Left ventricle myocardium superior (tissue), 1 donor: ENCODE data around the gene RBM25. TPM values are rescaled to one million over a fixed set of nuclear protein-coding genes. Genes with fewer than 3 reads are reported as not detected.
"Not testable (repeated sequence)": the region's sequence is repeated elsewhere in the genome, so short reads cannot be mapped to it uniquely, and the experiment has no call there.

Experiments used
- ATAC-seq: fragments of 200-7000 bp; cut with Tn5 transposase; one replicate; pipeline ENCODE4 v1.9.1; 2020; ENCODE audit warnings: mild to moderate bottlenecking, moderate library complexity
- DNase-seq: peaks from one replicate; pipeline ENCODE4 v3.0.0-alpha.2; 2020
- intact Hi-C: fragments of 100-400 bp; cut with micrococcal nuclease; formaldehyde crosslinking; loops from one replicate; pipeline ENCODE4 v1.11.0; 2022
- total RNA-seq: library from RNA; stranded (reverse); fragmentation: NEBNext Ultra II Directional; extraction: Animal tissue kit (Norgen Biotek cat#: 25700); gene quantifications from one replicate; pipeline ENCODE4 v1.2.1, GENCODE V29; 2021
- donor health status: DM: no; HTN: yes; CAD: no; lungs with severe emphysema.

Gene RBM25
- total RNA-seq, 1 donor from 2014 or later: 35.9 TPM

DNA sequence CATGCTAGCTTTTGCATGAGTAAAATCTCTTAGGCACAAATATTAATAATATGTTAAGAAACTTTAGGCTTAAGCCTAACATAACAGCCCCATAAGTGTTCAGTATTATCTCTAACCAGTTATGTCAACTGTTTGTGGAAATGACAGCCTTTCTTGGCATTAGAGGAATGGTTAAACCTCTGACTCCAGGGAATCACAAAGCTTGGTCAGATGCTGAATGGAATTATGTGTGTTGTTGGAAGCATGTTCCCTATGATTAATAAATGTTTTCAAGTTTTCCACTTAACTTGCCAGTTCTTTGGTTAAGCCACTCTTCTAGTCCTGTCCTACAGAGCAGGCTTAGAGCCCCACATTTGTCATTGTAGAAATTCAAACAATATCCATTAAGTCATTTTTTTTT is 94.9 kb downstream of the RBM25 start:
- intact Hi-C loops: no loop called here
- peak; percentile 31 for ATAC-seq

DNA sequence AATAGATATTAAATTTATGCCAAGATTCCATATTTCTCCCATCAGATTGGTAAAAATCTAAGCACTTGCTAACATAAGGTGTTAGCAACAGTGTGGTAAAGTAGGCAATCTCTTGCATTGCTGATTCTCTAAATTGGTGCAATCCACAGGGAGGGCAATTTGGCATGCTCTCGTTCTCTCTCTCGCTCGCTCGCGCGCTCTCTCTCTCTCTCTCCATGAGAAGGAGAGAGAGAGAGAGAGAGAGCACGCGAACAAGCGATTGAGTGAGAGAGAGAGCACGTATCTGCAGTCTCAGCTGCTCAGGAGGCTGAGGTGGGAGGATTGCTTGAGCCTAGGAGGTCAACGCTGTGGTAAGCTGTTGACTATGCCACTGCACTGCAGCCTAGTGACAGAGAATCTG is 103.9 kb downstream of the RBM25 start:
- DNase-seq: no peak
- intact Hi-C loops: no loop called here
- no peak for ATAC-seq

More for the DNA sequence above, 94.9 kb downstream of the RBM25 start:
- DNase-seq: no peak

DNA sequence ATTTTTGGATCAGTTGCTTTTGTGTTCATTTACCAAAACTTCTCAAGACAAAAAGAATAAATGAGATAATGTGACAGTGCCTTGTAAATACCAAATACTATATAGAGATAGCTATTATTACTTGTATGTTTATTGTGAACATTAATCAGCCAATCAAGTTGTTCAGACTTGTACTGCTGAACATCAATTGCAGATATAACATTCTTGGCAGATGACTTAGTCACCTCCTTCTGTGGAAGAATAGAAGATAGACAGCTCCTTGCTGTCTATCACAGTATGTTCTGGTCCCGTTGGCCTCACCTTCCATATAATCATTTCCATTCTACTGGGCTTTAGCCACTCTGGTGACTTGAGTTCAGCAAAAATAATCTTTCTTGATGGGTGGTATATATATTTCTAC is 108.1 kb downstream of the RBM25 start:
- DNase-seq: no peak
- intact Hi-C loops: no loop called here

DNA sequence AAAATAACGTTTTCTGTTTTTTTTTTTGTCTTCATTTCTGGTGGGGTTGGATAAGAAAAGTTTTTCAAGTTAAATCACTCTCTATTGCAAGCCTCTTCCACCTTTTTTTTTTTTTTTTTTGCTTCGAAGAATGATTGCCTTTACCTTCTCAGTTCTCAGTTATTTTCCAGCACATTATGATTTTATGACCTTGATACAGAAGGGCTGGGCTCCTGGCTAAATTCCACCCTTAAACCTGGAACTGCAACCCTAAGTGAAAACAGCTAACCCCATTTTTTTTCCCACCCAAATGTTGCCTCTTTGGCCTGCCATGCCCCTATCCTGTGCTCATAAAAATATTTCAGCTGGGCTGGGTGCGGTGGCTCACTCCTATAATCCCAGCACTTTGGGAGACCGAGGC is 109.4 kb downstream of the RBM25 start:
- intact Hi-C loops: no loop called here
- no peak for ATAC-seq
- DNase-seq: no peak

More for the DNA sequence above, 108.1 kb downstream of the RBM25 start:
- no peak for ATAC-seq

DNA sequence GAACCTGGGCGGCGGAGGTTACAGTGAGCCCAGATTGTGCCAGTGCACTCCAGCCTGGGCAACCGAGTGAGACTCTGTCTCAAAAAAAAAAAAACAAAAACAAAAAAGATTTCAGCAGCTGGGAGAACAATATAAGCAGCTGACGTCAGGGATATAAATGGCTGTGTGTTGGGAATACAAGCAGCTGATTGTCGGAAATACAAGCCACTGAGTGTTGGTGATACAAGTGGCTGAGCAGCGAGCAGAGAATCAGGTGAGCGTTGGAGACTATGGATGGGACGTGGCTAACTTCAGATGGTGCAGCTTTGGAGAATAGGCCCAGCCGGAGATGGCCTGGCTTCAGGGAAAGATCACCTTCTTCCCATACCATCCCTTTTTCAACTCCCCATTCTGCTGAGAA is 109.9 kb downstream of the RBM25 start:
- intact Hi-C loops: no loop called here
- ATAC-seq (peak; percentile 30), DNase-seq (no peak)

DNA sequence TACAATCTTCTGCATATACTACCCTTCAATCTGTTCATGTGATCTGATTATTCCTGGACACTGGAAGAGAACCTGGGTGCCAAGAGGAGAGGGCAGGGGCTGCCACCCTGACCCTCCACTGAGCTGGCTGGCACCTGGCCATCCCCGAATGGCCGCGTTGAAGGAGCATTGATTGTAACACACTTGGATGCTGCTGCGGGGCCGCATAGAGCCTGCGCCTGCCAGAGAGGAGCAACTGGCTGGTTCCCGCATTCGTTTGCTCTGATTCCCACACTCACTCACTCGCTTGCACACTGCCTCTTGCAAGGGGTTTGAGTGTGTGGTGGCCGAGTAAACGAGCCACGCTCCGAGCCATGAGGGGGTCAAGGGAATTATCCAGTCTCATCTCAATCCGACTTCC is 110.4 kb downstream of the RBM25 start:
- ATAC-seq (no peak), DNase-seq (no peak)
- intact Hi-C loops: no loop called here

DNA sequence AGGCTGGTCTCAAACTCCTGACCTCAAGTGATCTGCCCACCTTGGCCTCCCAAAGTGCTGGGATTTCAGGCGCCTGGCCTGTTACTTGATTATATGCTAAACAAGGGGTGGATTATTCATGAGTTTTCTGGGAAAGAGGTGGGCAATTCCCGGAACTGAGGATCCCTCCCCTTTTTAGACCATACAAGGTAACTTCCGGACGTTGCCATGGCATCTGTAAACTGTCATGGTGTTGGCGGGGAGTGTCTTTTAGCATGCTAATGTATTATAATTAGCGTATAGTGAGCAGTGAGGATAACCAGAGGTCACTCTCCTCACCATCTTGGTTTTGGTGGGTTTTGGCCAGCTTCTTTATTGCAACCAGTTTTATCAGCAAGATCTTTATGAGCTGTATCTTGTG is 111.5 kb downstream of the RBM25 start:
- intact Hi-C loops, DNase-seq, ATAC-seq: not testable (repeated sequence)

DNA sequence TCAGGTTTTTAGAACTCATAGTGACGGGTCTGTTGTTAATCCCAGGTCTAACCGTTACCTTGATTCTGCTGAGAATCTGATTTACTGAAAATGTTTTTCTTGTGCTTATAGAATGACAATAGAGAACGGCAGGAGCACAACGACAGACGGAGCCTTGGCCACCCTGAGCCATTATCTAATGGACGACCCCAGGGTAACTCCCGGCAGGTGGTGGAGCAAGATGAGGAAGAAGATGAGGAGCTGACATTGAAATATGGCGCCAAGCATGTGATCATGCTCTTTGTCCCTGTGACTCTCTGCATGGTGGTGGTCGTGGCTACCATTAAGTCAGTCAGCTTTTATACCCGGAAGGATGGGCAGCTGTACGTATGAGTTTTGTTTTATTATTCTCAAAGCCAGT is 112.4 kb downstream of the RBM25 start:
- ATAC-seq (no peak), DNase-seq (no peak)
- intact Hi-C loops: no loop called here

DNA sequence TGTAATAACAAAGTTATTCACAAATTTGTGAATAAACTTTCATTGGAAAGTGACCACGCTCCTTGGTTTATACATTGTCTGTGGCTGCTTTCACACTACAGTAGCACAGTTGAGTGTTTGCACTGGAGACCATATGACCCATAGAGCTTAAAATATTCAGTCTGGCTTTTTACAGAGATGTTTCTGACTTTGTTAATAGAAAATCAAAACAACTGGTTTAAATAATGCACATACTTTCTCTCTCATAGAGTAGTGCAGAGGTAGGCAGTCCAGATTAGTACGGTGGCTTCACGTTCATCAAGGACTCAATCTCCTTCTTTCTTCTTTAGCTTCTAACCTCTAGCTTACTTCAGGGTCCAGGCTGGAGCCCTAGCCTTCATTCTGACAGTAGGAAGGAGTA is 114.2 kb downstream of the RBM25 start:
- no peak for DNase-seq
- intact Hi-C loops: no loop called here
- ATAC-seq: no peak

DNA sequence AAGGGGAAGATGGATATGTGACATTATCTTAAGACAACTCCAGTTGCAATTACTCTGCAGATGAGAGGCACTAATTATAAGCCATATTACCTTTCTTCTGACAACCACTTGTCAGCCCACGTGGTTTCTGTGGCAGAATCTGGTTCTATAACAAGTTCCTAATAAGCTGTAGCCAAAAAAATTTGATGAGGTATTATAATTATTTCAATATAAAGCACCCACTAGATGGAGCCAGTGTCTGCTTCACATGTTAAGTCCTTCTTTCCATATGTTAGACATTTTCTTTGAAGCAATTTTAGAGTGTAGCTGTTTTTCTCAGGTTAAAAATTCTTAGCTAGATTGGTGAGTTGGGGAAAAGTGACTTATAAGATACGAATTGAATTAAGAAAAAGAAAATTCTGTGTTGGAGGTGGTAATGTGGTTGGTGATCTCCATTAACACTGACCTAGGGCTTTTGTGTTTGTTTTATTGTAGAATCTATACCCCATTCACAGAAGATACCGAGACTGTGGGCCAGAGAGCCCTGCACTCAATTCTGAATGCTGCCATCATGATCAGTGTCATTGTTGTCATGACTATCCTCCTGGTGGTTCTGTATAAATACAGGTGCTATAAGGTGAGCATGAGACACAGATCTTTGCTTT is 114.9 kb downstream of the RBM25 start:
- intact Hi-C loops: no loop called here
- ATAC-seq (no peak), DNase-seq (no peak)

Other genes starting within 250 kb of the RBM25 start
- gene DPF3, start 164.4 kb upstream of the RBM25 start, total RNA-seq: 28.7 TPM
- gene DCAF4, start 132.1 kb upstream of the RBM25 start, total RNA-seq: 8.4 TPM
- gene ZFYVE1, start 31.4 kb upstream of the RBM25 start, total RNA-seq: 15.7 TPM
- 24.1 TPM for gene PSEN1, start 78.0 kb downstream of the RBM25 start, total RNA-seq
- 3.2 TPM for gene PAPLN, start 179.0 kb downstream of the RBM25 start, total RNA-seq